Cardiac atrium fibroblast (primary cell): ENCODE data around the gene CLEC12A. TPM values are rescaled to one million over a fixed set of nuclear protein-coding genes. Genes with fewer than 3 reads are reported as not detected.

Experiments
- total RNA-seq: library from RNA; depleted of rRNA; stranded (reverse); fragments of >200 nt; gene quantifications from 2 replicates; pipeline ENCODE4 v1.2.3, GENCODE V29; 2015

Gene CLEC12A
- total RNA-seq = not detected in 2 replicates

DNA sequence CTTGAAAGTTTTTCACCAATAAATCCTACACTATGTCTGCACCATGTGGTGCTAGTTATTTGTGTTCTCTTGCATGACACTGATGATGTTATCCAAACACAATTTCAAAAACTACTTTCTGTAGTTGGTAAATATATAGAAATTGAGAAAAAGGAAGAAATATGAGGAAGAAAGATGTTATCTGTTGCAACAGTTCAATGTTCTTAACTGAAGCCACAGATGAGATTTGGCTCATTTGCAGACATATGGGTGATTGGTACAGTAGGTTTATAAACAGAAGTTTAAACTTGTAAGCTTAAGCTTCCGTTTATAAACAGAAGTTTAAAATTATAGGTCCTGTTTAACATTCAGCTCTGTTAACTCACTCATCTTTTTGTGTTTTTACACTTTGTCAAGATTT, at the start of gene CLEC12A:
CLEC12A (plus strand) TSS at position 229 of the 400 bp plus-strand sequence. CDS start 188 bp downstream, outside the sequence.

DNA sequence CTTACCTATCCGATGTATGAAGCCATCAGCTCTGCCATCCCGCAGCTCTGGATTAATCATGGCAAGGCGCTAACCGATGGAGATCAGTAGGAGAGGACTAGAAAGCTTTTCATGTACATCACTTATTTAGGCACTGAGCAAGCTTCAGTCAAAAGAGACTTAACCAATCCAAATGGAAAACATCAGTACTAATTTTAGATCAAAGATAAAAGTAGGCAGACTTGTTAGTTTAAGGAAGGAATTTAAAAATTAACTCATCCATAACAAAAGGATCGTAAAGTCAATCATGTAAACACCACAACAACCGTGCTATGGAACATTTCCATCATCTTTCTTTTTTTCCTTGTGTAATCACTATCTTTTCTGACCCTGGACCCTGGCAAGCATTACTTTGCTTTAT, 38.9 kb upstream of the CLEC12A start, which contains the start of gene CLEC2A:
CLEC2A (minus strand) TSS at position 101 of the 400 bp plus-strand sequence; CDS start at position 60, 41 bp downstream.

DNA sequence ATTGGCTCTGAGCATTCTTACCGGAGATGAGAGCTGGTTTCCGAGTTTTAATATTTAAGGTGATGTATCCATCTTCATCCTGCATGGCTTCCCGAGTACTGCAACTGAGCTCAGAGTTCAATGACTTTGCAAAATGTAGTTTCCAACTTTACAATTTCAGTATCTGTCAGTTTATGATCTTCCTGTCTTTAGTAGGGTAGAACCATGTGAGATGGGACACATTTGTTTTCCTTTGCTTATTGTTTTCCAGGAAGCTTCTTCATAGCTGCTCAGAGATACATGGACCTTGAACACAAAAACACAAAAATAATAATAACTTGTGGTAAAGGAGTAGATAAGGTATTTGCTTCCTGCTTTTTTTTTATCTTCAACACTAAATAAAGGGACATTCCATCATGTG, 27.8 kb downstream of the CLEC12A start, which contains the start of gene CLEC1B:
CLEC1B (minus strand) TSS at position 106 of the 400 bp plus-strand sequence; CDS start at position 85, 21 bp downstream.

DNA sequence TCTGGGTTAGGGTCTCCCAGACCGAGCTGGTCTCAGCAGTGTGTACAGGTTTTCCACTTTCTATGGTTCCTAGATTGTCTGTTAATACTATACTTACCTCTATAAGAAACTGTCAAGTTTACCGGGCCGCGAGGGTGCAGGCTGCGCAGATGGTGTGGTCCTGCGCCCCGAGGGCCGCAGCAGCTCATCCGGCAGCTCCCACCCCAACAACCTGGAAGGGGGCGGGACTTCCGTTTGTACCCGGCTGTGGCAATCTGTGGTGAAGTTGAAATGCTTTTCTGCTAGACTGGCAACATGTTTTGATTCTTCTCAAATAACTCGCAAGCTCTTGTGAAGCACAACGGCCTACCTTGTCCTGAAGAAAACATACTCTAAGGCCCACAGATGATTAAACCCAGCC, 59.2 kb downstream of the CLEC12A start, which contains the start of gene CLEC9A:
CLEC9A (plus strand) TSS at position 237 of the 400 bp plus-strand sequence. CDS start 22,006 bp downstream, outside the sequence.

Other genes starting within 250 kb of the CLEC12A start
- not detected in 2 replicates for gene CLECL1, start 238.3 kb upstream of the CLEC12A start, total RNA-seq
- gene CD69, start 210.5 kb upstream of the CLEC12A start, total RNA-seq = not detected in 2 replicates
- not detected in 2 replicates for gene KLRF1, start 143.9 kb upstream of the CLEC12A start, total RNA-seq
- gene CLEC2B, start 102.1 kb upstream of the CLEC12A start, total RNA-seq = 9.2 and 12.5 TPM in 2 replicates
- gene KLRF2, start 89.9 kb upstream of the CLEC12A start, total RNA-seq = not detected in 2 replicates
- not detected in 2 replicates for gene CLEC2A, start 39.0 kb upstream of the CLEC12A start, total RNA-seq
- gene CLEC1B, start 27.7 kb downstream of the CLEC12A start, total RNA-seq = not detected in 2 replicates
- not detected in 2 replicates for gene CLEC12B, start 39.2 kb downstream of the CLEC12A start, total RNA-seq
- gene CLEC9A, start 59.3 kb downstream of the CLEC12A start, total RNA-seq = not detected in 2 replicates
- 0.81 TPM in 1 of 2 replicates, not detected in the other for gene CLEC1A, start 127.6 kb downstream of the CLEC12A start, total RNA-seq
- gene CLEC7A, start 158.8 kb downstream of the CLEC12A start, total RNA-seq = not detected in 2 replicates
- gene OLR1, start 200.7 kb downstream of the CLEC12A start, total RNA-seq = not detected in 2 replicates
- not detected in 2 replicates for gene TMEM52B, start 207.6 kb downstream of the CLEC12A start, total RNA-seq
- gene GABARAPL1, start 241.5 kb downstream of the CLEC12A start, total RNA-seq = 35.6 and 38.3 TPM in 2 replicates